GM12892 (cell line): ENCODE data around the gene RHEB.

Source experiments
- POLR2A ChIP-seq: IDR thresholded peaks from 2 replicates; pipeline ENCODE4 v1.6.1; 2011; ENCODE audit warnings: low read depth, low read length, control low read depth
- POLR2AphosphoS5 ChIP-seq: IDR thresholded peaks from 2 replicates; pipeline ENCODE4 v1.6.1; 2011; ENCODE audit warnings: low read depth, low read length, control low read depth

- TF ChIP-seq POLR2A (no peak), POLR2AphosphoS5 (no peak)
These were observed 71.1 kb downstream of the RHEB start for GRCh38 chr7:151448261-151449252.
